ENCODE measurements around the gene PLCE1. TPM values are rescaled to one million over a fixed set of nuclear protein-coding genes. Genes with fewer than 3 reads are reported as not detected.

Gene PLCE1
- total RNA-seq, 1 donor from 2014 or later = not detected

- no peaks in the 10 kb centered on the region for H3K27me3 Mint-ChIP-seq (ENCODE audit: insufficient read depth)
- no peaks in the 10 kb centered on the region for H3K9me3 Mint-ChIP-seq
- no peaks in the 10 kb centered on the region for H3K4me1 Mint-ChIP-seq (ENCODE audit: low read depth)
- intact Hi-C loops (cut with micrococcal nuclease) = no loop called here
- no peaks in the 10 kb centered on the region for H3K36me3 Mint-ChIP-seq (ENCODE audit: low read depth)
- no peak for DNase-seq (ENCODE audit: low spot score)
- H3K27ac Mint-ChIP-seq = no peak overlapping the region
- H3K4me3 Mint-ChIP-seq = no peak overlapping the region
These were observed 47.5 kb downstream of the PLCE1 start for GRCh38 chr10:94041206-94041605.

GRCh38 chr10:94042001-94042833 is 48.5 kb downstream of the PLCE1 start:
- no peaks in the 10 kb centered on the region for H3K4me1 Mint-ChIP-seq (ENCODE audit: low read depth)
- H3K36me3 Mint-ChIP-seq (ENCODE audit: low read depth) = no peaks in the 10 kb centered on the region
- DNase-seq (ENCODE audit: low spot score) = no peak
- H3K9me3 Mint-ChIP-seq = no peaks in the 10 kb centered on the region
- intact Hi-C loops (cut with micrococcal nuclease) = no loop called here
- no peaks in the 10 kb centered on the region for H3K27me3 Mint-ChIP-seq (ENCODE audit: insufficient read depth)
- H3K27ac Mint-ChIP-seq = no peak overlapping the region
- no peak overlapping the region for H3K4me3 Mint-ChIP-seq

DNA sequence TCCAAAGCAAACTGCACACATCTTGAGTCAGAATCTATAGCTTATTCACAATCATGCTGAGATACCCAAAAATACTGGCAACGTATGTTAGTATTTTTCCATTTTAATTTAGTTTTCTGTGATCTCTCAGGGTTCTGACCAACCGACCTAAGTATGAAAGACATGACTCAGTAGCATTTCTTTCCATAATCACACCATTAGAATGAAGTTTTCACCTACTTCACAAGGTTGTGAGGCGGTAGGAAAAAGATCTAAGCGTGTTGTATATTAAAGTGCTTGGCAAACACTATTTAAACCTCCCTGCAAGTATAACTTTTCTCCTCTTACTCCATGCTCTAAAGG is 49.1 kb downstream of the PLCE1 start:
- no peaks in the 10 kb centered on the region for H3K4me1 Mint-ChIP-seq (ENCODE audit: low read depth)
- no peaks in the 10 kb centered on the region for H3K27me3 Mint-ChIP-seq (ENCODE audit: insufficient read depth)
- H3K9me3 Mint-ChIP-seq = no peaks in the 10 kb centered on the region
- intact Hi-C loops (cut with micrococcal nuclease) = no loop called here
- H3K27ac Mint-ChIP-seq = no peak overlapping the region
- no peaks in the 10 kb centered on the region for H3K36me3 Mint-ChIP-seq (ENCODE audit: low read depth)
- H3K4me3 Mint-ChIP-seq = no peak overlapping the region
- DNase-seq (ENCODE audit: low spot score) = no peak

Other genes with a start within 250 kb of the PLCE1 start
- gene LGI1, start 236.0 kb upstream of the PLCE1 start, total RNA-seq = not detected in 2 replicates
- 5.6 and 5.8 TPM in 2 replicates for gene SLC35G1, start 100.0 kb upstream of the PLCE1 start, total RNA-seq

Data from activated T-helper 1 cell treated with anti-CD3 and anti-CD28 coated beads, Interleukin-12 subunit alpha, Interleukin-12 subunit beta, Interleukin-2, Interleukin-4 antibody, amounts not matched to agents 30 ng/mL and 10 ng/mL and 1 ng/mL, durations not matched to agents 14 hours and 24 hours and 36 hours (primary cell).